K562 (cell line): ENCODE results near the gene ITK. TPM values are rescaled to one million over a fixed set of nuclear protein-coding genes. Genes with fewer than 3 reads are reported as not detected.

Experiments used
- ATAC-seq: fragments of 200-7000 bp; cut with Tn5 transposase; 3 replicates; pipeline ENCODE4 v1.9.1; 2020; ENCODE audit warnings: moderate library complexity
- BruUV-seq: library from RNA; stranded (reverse); fragments of 400-500 nt; replicated peaks from 2 replicates; lab custom pipeline; 2021; lab: Mats Ljungman, UMichigan
- CTCF ChIA-PET: fragments of 300-600 bp; formaldehyde crosslinking; extraction: SDS; loops from one replicate; lab custom pipeline; 2021; ENCODE audit warnings: low intra/inter-chr PET ratio; lab: Yijun Ruan, JAX
- POLR2A ChIA-PET: fragments of 300-600, 350-650 bp; sonication (Branson Sonifier 250); formaldehyde crosslinking; extraction: SDS; loops from one replicate; lab custom pipeline; 2021; ENCODE audit warnings: antibody characterized with exemption, inconsistent platforms; lab: Yijun Ruan, JAX
- DNase-seq, 4 experiments: peaks; one replicate each; pipeline versions ENCODE4 v3.0.0 to v3.0.0-alpha.2; 2011 to 2018; ENCODE audit warnings: low spot score in 3 of 4, mixed read lengths in 3 of 4; ENCODE audit errors: extremely low read depth in 1 of 4
- FAIRE-seq: peaks from 2 replicates; lab custom pipeline; 2011; peaks lifted over from hg19 to GRCh38; lab: Jason Lieb, UNC
- H2AFZ ChIP-seq: 2 replicates; pipeline ENCODE4 v1.6.0; 2011; ENCODE audit warnings: low read depth, low read length, control low read depth, inconsistent platforms
- H3K27ac ChIP-seq: fragments of 200-600 bp; 3 replicates; pipeline ENCODE4 v1.8.0; 2011; ENCODE audit warnings: low read depth, mild to moderate bottlenecking, control low read depth, inconsistent platforms, low read length, moderate library complexity, mixed read lengths; ENCODE audit errors: extremely low read depth
- H3K27me3 ChIP-seq, 2 experiments: fragments of 300-600 bp in 1 of 2; 2 replicates in 1 of 2; 3 replicates in 1 of 2; pipeline versions ENCODE4 v1.6.0 to v1.8.0; 2011; ENCODE audit warnings: inconsistent platforms in 2 of 2, low read length in 2 of 2, mild to moderate bottlenecking in 1 of 2, mixed read lengths in 1 of 2, moderate library complexity in 1 of 2; ENCODE audit not compliant: control insufficient read depth in 2 of 2, insufficient read depth in 2 of 2
- H3K36me3 ChIP-seq: fragments of 300-600 bp; 3 replicates; pipeline ENCODE4 v1.8.0; 2011; ENCODE audit warnings: mild to moderate bottlenecking, low read length, inconsistent platforms; ENCODE audit not compliant: control insufficient read depth, insufficient read depth
- H3K4me1 ChIP-seq, 2 experiments: fragments of 200-600 bp in 1 of 2; replicated peaks in 1 of 2; 2 replicates in 1 of 2; 3 replicates in 1 of 2; pipeline versions ENCODE4 v1.5.1 to v1.8.0; 2011; ENCODE audit warnings: inconsistent platforms in 2 of 2, low read length in 2 of 2, mild to moderate bottlenecking in 1 of 2, mixed read lengths in 1 of 2, moderate library complexity in 1 of 2; ENCODE audit not compliant: control insufficient read depth in 2 of 2, insufficient read depth in 2 of 2
- H3K4me2 ChIP-seq: 2 replicates; pipeline ENCODE4 v1.6.1; 2011; ENCODE audit warnings: low read length, control low read depth, inconsistent platforms, mixed read lengths; ENCODE audit not compliant: insufficient read depth
- H3K4me3 ChIP-seq: fragments of 200-600 bp; sonication (generic), shearing (Covaris generic); 2 replicates; pipeline ENCODE4 v1.5.1; 2016; ENCODE audit warnings: control low read depth, inconsistent platforms
- H3K79me2 ChIP-seq: fragments of 200-600 bp; 3 replicates; pipeline ENCODE4 v1.8.0; 2011; ENCODE audit warnings: low read length, inconsistent platforms; ENCODE audit not compliant: control insufficient read depth, insufficient read depth
- H3K9ac ChIP-seq, 2 experiments: 2 replicates each; pipeline versions ENCODE4 v1.6.0 to v1.6.1; 2011; ENCODE audit warnings: low read depth in 2 of 2, low read length in 2 of 2, control low read depth in 1 of 2, inconsistent platforms in 1 of 2, mild to moderate bottlenecking in 1 of 2, mixed read lengths in 1 of 2; ENCODE audit not compliant: insufficient read depth in 1 of 2
- H3K9me1 ChIP-seq: one replicate; pipeline ENCODE4 v1.6.0; 2011; ENCODE audit warnings: inconsistent platforms, mild to moderate bottlenecking, low read length, moderate library complexity; ENCODE audit not compliant: control insufficient read depth, insufficient read depth
- H3K9me3 ChIP-seq: replicated peaks from 2 replicates; pipeline ENCODE4 v1.5.1; 2011; ENCODE audit warnings: low read depth, low read length, inconsistent platforms; ENCODE audit not compliant: control insufficient read depth, insufficient read depth
- H4K20me1 ChIP-seq: replicated peaks from 2 replicates; pipeline ENCODE4 v1.6.1; 2011; ENCODE audit warnings: low read length, inconsistent platforms, mixed read lengths; ENCODE audit not compliant: control insufficient read depth, insufficient read depth
- ATF1 ChIP-seq, 2 experiments: fragments of 450-650 bp in 1 of 2; IDR thresholded peaks; 2 replicates each; pipeline ENCODE4 v1.6.1; 2016; ENCODE audit warnings: missing compliant biosample characterization in 1 of 2, missing genetic modification characterization in 1 of 2
- ATF7 ChIP-seq: fragments of 450-650 bp; IDR thresholded peaks from 2 replicates; pipeline ENCODE4 v1.7.1; 2014; ENCODE audit warnings: mild to moderate bottlenecking, moderate library complexity
- CEBPB ChIP-seq: fragments of 450-650 bp; IDR thresholded peaks from 2 replicates; pipeline ENCODE4 v1.6.1; 2016; ENCODE audit warnings: missing genetic modification characterization, missing compliant biosample characterization
- CEBPG ChIP-seq, 3 experiments: fragments of 200-800 bp in 1 of 3; sonication (Bioruptor generic) in 1 of 3; sonication (generic) in 1 of 3; formaldehyde crosslinking in 1 of 3; IDR thresholded peaks in 2 of 3; conservative IDR thresholded peaks in 1 of 3; 2 replicates each; pipeline versions ENCODE4 v1.6.1 to v1.8.0; 2016 to 2022; ENCODE audit warnings: missing compliant biosample characterization in 2 of 3, missing genetic modification characterization in 2 of 3, mild to moderate bottlenecking in 1 of 3, missing genetic modification reagents in 1 of 3
- CREM ChIP-seq: IDR thresholded peaks from 2 replicates; pipeline ENCODE4 v1.6.1; 2014; ENCODE audit warnings: antibody characterized with exemption, low read depth
- MEIS2 ChIP-seq: fragments of 450-650 bp; IDR thresholded peaks from 2 replicates; pipeline ENCODE4 v1.6.1; 2014; ENCODE audit warnings: mild to moderate bottlenecking; ENCODE audit not compliant: partially characterized antibody
- WGBS: fragments of 100-300 bp; shearing (Covaris generic); methylation state at CpG from one replicate; pipeline ENCODE4 v1.1.6; 2016; ENCODE audit warnings: low coverage, mixed read lengths; ENCODE audit not compliant: insufficient coverage; ENCODE audit errors: missing lambda C conversion rate; 5-methylcytosine and 5-hydroxymethylcytosine counted together
- in situ Hi-C: fragments of 300-500 bp; cut with MboI; formaldehyde crosslinking; loops from 4 replicates; pipeline ENCODE4 v1.15.0; 2018; ENCODE audit warnings: inconsistent platforms, mixed read lengths
- intact Hi-C: fragments of 100-400 bp; cut with micrococcal nuclease; formaldehyde crosslinking; loops from 2 replicates; pipeline ENCODE4 v1.14.2; 2022
- polyA plus RNA-seq, 8 experiments: library from polyadenylated mRNA; depleted of rRNA in 4 of 8; stranded (reverse) in 5 of 8; unstranded in 3 of 8; fragments of >200 nt; fragmentation: Nextera tagmentation in 2 of 8; fragmentation: Illumina TruSeq in 1 of 8; extraction: Ambion mirVana in 2 of 8; extraction: Trizol in 1 of 8; gene quantifications; 2 replicates each; pipeline versions ENCODE4 v1.2.1 to v1.2.3, GENCODE V29; 2011 to 2014; ENCODE audit warnings: inconsistent platforms in 1 of 8, missing spikeins in 1 of 8
- total RNA-seq, 7 experiments: library from RNA; depleted of rRNA in 6 of 7; stranded (reverse); fragments of >200 nt in 6 of 7; fragmentation: Illumina TruSeq in 2 of 7; extraction: Trizol in 2 of 7; gene quantifications; 2 replicates each; pipeline versions ENCODE4 v1.2.1 to v1.2.3, GENCODE V29; 2011 to 2021; ENCODE audit warnings: low replicate concordance in 1 of 7
- TF ChIP-seq, protein P1 (sequence below): fragments of 450-650 bp; IDR thresholded peaks from 2 replicates; pipeline ENCODE4 v1.6.1; 2016; ENCODE audit warnings: borderline replicate concordance
- TF ChIP-seq, protein P2 (sequence below): fragments of 450-650 bp; IDR thresholded peaks from 2 replicates; pipeline ENCODE4 v1.6.1; 2016; ENCODE audit warnings: mild to moderate bottlenecking
- TF ChIP-seq, protein P3 (sequence below), 2 experiments: fragments of 450-650 bp in 1 of 2; sonication (generic) in 1 of 2; formaldehyde crosslinking in 1 of 2; IDR thresholded peaks in 1 of 2; conservative IDR thresholded peaks in 1 of 2; 2 replicates each; pipeline versions ENCODE4 v1.6.1 to v1.8.1; 2016 to 2023; ENCODE audit warnings: mild to moderate bottlenecking in 2 of 2, moderate library complexity in 2 of 2, inconsistent platforms in 1 of 2, missing genetic modification reagents in 1 of 2

Gene ITK
- total and polyA plus RNA-seq, 9 of the 15 experiments (the other 6 are each of a cell fraction or from before 2014, with no cell fraction given): 0.04 to 0.75 TPM; not detected in 7

DNA sequence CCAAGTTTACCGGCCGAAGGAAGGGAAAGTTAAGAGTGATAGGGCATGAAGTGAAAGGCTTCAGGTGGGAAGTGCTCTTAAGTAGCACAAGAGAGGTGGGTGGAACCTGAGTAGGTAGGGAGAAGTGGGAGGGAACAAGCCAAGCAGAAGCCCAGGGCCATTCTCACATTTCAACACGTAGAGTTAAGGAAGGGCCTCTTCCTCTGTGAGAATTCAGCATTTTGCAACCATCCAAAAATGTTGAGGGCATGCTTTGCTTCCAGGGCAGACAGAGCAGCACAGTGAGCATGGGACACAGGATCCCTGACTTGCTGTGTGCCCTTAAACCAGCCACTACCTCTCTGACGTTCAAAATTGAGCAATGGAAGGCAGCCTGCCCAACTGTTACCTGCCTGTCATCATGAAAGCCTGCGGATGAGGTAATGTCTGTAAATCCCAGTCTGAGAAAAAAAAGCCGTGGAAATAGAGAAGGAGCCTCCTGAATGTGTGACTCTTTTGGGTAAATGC, 88.6 kb downstream of the ITK start:
- no peak for DNase-seq

DNA sequence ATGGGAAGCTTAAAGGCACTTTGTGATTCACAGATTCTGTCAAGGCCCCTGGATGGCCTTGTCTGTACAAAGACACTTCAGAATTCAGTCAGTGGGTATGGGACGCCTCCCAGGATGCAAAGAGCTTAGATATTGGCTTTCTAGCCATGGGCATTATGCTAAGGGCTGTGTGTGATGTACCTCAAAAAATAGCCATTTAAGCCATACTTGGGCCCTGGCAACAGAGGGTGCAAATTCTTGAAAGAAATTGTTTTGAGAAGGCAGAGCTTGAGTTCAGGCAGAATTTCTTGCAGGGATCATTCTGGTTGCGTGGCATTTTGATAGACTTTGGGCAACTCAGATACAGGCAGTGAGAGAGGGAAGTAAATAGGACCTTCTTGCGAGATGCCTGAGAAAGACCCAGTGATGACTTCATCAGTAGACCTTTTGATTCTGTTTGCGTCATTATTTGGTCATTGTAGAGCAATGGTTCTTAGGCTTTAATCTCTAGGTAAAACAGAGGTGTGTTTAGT, 89.2 kb downstream of the ITK start:
- Histone ChIP-seq H4K20me1 (no peaks in the 10 kb centered on the region), H3K9me3 (no peaks in the 10 kb centered on the region), H3K4me1 (peaks cover 12 to 17% of the 10 kb centered on the region in 2 experiments; a peak in 4 of 5 replicates), H3K27me3 (peaks cover 2 to 28% of the 10 kb centered on the region in 2 experiments), H3K4me3 (no peak overlapping the region), H3K27ac (no peak overlapping the region), H3K79me2 (no peaks in the 10 kb centered on the region), H3K36me3 (no peaks in the 10 kb centered on the region)
- intact Hi-C loops: no loop called here
- 16% methylated on average over 4 of the region's 4 CpGs for WGBS
- in situ Hi-C loops: no loop called here
- ATAC-seq: no peak
- BruUV-seq: no TSS peak
- peak; percentile 61 for TF ChIP-seq CREM
- TF ChIP-seq, protein P1, sequence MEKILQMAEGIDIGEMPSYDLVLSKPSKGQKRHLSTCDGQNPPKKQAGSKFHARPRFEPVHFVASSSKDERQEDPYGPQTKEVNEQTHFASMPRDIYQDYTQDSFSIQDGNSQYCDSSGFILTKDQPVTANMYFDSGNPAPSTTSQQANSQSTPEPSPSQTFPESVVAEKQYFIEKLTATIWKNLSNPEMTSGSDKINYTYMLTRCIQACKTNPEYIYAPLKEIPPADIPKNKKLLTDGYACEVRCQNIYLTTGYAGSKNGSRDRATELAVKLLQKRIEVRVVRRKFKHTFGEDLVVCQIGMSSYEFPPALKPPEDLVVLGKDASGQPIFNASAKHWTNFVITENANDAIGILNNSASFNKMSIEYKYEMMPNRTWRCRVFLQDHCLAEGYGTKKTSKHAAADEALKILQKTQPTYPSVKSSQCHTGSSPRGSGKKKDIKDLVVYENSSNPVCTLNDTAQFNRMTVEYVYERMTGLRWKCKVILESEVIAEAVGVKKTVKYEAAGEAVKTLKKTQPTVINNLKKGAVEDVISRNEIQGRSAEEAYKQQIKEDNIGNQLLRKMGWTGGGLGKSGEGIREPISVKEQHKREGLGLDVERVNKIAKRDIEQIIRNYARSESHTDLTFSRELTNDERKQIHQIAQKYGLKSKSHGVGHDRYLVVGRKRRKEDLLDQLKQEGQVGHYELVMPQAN: no peak
- TF ChIP-seq, protein P2, sequence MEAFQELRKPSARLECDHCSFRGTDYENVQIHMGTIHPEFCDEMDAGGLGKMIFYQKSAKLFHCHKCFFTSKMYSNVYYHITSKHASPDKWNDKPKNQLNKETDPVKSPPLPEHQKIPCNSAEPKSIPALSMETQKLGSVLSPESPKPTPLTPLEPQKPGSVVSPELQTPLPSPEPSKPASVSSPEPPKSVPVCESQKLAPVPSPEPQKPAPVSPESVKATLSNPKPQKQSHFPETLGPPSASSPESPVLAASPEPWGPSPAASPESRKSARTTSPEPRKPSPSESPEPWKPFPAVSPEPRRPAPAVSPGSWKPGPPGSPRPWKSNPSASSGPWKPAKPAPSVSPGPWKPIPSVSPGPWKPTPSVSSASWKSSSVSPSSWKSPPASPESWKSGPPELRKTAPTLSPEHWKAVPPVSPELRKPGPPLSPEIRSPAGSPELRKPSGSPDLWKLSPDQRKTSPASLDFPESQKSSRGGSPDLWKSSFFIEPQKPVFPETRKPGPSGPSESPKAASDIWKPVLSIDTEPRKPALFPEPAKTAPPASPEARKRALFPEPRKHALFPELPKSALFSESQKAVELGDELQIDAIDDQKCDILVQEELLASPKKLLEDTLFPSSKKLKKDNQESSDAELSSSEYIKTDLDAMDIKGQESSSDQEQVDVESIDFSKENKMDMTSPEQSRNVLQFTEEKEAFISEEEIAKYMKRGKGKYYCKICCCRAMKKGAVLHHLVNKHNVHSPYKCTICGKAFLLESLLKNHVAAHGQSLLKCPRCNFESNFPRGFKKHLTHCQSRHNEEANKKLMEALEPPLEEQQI: no peak
- TF ChIP-seq, protein P3, sequence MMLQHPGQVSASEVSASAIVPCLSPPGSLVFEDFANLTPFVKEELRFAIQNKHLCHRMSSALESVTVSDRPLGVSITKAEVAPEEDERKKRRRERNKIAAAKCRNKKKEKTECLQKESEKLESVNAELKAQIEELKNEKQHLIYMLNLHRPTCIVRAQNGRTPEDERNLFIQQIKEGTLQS (IDR thresholded peaks at IDR 0.05): peak; percentile 62; the same call in 1 of the 2 replicates
- TF ChIP-seq, protein P3 (CRISPR knock-in tag; conservative IDR thresholded peaks at IDR 0.05): no peak
- TF ChIP-seq ATF7: peak; percentile 12; the same call in 1 of the 2 replicates
- no peak for TF ChIP-seq ATF1 (CRISPR knock-in tag; IDR thresholded peaks at IDR 0.05)
- TF ChIP-seq ATF1 (tag; IDR thresholded peaks at IDR 0.05): 0 out of 2 replicates have a peak, but pooled peaks have one; percentile 25
- TF ChIP-seq, all 486 proteins: peak for 4
- FAIRE-seq: no peak
- H3K4me2 ChIP-seq: no peak overlapping the region
- POLR2A ChIA-PET: no interaction called here
- no peaks in the 10 kb centered on the region for H3K9me1 ChIP-seq
- no peak for DNase-seq
- H2AFZ ChIP-seq: no peak overlapping the region
- no peak overlapping the region for H3K9ac ChIP-seq
- CTCF ChIA-PET: no interaction called here

More for the DNA sequence above, 88.6 kb downstream of the ITK start:
- Histone ChIP-seq H3K27me3 (peaks cover 2 to 28% of the 10 kb centered on the region in 2 experiments), H2AFZ (no peak overlapping the region), H3K36me3 (no peaks in the 10 kb centered on the region), H4K20me1 (no peaks in the 10 kb centered on the region), H3K9me3 (no peaks in the 10 kb centered on the region), H3K4me1 (peaks cover 12 to 17% of the 10 kb centered on the region in 2 experiments; a peak in 4 of 5 replicates), H3K9ac (no peak overlapping the region), H3K27ac (no peak overlapping the region), H3K4me3 (no peak overlapping the region), H3K9me1 (no peaks in the 10 kb centered on the region), H3K79me2 (no peaks in the 10 kb centered on the region), H3K4me2 (no peak overlapping the region)
- no peak for TF ChIP-seq CEBPG (CRISPR knock-in tag; IDR thresholded peaks at IDR 0.05)
- peak in 1 of 2 experiments; percentile 67; a peak in 3 of 4 replicates for TF ChIP-seq CEBPG (tag; conservative IDR thresholded peaks at IDR 0.05 in 1 of 2, IDR thresholded peaks at IDR 0.05 in 1 of 2)
- TF ChIP-seq CEBPB (tag): 0 out of 2 replicates have a peak, but pooled peaks have one; percentile 45
- no peak for TF ChIP-seq MEIS2
- ATAC-seq: no peak
- intact Hi-C loops (no loop called here), in situ Hi-C loops (no loop called here)
- no TSS peak for BruUV-seq
- ChIA-PET POLR2A (no interaction called here), CTCF (no interaction called here)
- 20% methylated on average over 6 of the region's 6 CpGs for WGBS
- no peak for FAIRE-seq
